Keratinocyte (primary cell): ENCODE results near the gene CREB3L2.

Experiments used
- EZH2 ChIP-seq: IDR thresholded peaks from one replicate; pipeline ENCODE4 v1.6.1; 2012; ENCODE audit warnings: inconsistent platforms, mild to moderate bottlenecking, low read length, moderate library complexity
- TF ChIP-seq, protein P1 (sequence below), 3 experiments: IDR thresholded peaks in 1 of 3; conservative IDR thresholded peaks in 1 of 3; optimal IDR thresholded peaks in 1 of 3; 2 replicates in 2 of 3; 3 replicates in 1 of 3; pipeline versions ENCODE3 to v1.5.1; 2011; ENCODE audit warnings: low read length in 3 of 3, mild to moderate bottlenecking in 3 of 3, moderate library complexity in 2 of 3, control low read depth in 1 of 3, inconsistent platforms in 1 of 3; ENCODE audit not compliant: insufficient read depth in 2 of 3; ENCODE audit errors: extremely low read depth in 1 of 3

DNA sequence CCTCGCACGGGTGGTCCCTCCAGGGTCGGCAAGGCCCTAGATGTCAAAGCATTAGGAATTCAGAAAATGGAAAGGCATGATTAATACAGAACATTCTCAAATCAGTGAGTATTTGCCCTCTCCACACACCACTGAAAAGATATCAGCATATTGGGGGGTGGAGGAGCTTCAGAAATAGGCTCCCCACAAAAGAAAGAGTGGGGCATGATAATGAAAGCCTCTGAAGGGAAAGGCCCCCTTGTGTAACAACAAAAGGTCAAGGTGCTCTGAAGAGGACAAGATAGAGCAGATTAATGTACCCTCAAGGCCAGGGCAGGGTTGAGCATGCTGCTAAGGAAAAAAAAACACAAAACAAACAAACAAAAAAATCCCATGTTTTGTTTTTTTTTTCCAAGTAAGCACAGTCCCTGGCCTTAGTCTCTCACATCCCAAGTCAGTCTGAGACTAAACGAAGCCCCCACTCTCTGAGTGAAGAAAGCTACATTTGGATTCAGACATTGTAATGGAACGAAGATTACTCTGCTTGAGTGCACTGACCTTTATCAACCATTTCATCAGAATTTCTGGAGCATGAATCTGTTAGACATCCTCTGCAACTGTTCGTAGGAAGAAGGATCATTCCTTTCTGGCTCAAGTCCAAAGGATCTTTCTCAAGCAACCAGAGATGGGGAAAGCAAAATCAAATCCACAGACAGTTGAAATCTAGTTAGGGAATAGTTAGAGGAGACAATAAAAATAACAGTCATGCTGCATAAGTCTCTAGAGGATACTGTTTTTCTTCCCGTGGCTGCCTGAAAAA lies 127.7 kb downstream of the CREB3L2 start:
- TF ChIP-seq, protein P1, sequence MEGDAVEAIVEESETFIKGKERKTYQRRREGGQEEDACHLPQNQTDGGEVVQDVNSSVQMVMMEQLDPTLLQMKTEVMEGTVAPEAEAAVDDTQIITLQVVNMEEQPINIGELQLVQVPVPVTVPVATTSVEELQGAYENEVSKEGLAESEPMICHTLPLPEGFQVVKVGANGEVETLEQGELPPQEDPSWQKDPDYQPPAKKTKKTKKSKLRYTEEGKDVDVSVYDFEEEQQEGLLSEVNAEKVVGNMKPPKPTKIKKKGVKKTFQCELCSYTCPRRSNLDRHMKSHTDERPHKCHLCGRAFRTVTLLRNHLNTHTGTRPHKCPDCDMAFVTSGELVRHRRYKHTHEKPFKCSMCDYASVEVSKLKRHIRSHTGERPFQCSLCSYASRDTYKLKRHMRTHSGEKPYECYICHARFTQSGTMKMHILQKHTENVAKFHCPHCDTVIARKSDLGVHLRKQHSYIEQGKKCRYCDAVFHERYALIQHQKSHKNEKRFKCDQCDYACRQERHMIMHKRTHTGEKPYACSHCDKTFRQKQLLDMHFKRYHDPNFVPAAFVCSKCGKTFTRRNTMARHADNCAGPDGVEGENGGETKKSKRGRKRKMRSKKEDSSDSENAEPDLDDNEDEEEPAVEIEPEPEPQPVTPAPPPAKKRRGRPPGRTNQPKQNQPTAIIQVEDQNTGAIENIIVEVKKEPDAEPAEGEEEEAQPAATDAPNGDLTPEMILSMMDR (optimal IDR thresholded peaks at IDR 0.05 in 1 of 3, IDR thresholded peaks at IDR 0.05 in 1 of 3, conservative IDR thresholded peaks at IDR 0.05 in 1 of 3; ENCODE audit: extremely low read depth in 1 of 3, insufficient read depth in 2 of 3, low read length in 3 of 3): no peak
- no peak for TF ChIP-seq EZH2
